Measurements from ENCODE around the gene FAM107B. TPM values are rescaled to one million over a fixed set of nuclear protein-coding genes. Genes with fewer than 3 reads are reported as not detected.
A peak's percentile ranks its signal among the peaks of the same experiment; 100 is the strongest.

The FAM107B gene
- total and polyA plus RNA-seq, 2 of the 13 experiments (the other 11 are each of a cell fraction or from before 2014, with no cell fraction given), result 15.7 to 24.8 TPM

GRCh38 chr10:14556285-14556956 lies 218.3 kb downstream of the FAM107B start:
- no peaks in the 10 kb centered on the region for H3K9me3 ChIP-seq (ENCODE audit: low read length)
- peaks cover 36% of the 10 kb centered on the region for H3K79me2 ChIP-seq (ENCODE audit: insufficient read depth, low read length)
- peak overlapping the region; percentile 41 for H3K27ac ChIP-seq (ENCODE audit: extremely low read length, insufficient read depth, low read length)
- no peaks in the 10 kb centered on the region; a peak in 1 of 5 replicates for H3K36me3 ChIP-seq (replicated peaks in 1 of 2; ENCODE audit: control insufficient read depth in 1 of 2, insufficient read depth in 2 of 2, low read length in 2 of 2)
- 47% methylated on average over 6 of the region's 12 CpGs for WGBS (ENCODE audit: low lambda C conversion rate)
- FAIRE-seq (peak; percentile 78), ATAC-seq (peak; percentile 88), DNase-seq (ENCODE audit: low spot score) (peak; percentile 68)
- 0 out of 2 replicates have a peak overlapping the region, but pooled peaks have one; percentile 11 for H3K9ac ChIP-seq (ENCODE audit: insufficient read depth, low read depth, low read length)
- peak overlapping the region; percentile 50 for H3K4me2 ChIP-seq (ENCODE audit: low read depth, low read length)
- no peaks in the 10 kb centered on the region for H3K27me3 ChIP-seq (ENCODE audit: control insufficient read depth in 1 of 2, insufficient read depth in 2 of 2, low read length in 2 of 2)
- H2AFZ ChIP-seq (ENCODE audit: low read length), result no peak overlapping the region
- intact Hi-C loops (cut with micrococcal nuclease; ENCODE audit: unreplicated experiment), result loop anchor here (1.0 kb wide), 1 partner anchor 57 kb away; no protein-coding TSS in a partner anchor
- in situ Hi-C loops (cut with HindIII; ENCODE audit: extremely low pct_ligation_motif_present, low pct_unique_long_range_greater_than_20kb), result no loop called here
- H3K4me3 ChIP-seq (replicated peaks in 1 of 3; ENCODE audit: insufficient read depth in 1 of 3, low read depth in 2 of 3, low read length in 3 of 3), result peak overlapping the region in 1 of 3 experiments; percentile 21; a peak in 1 of 6 replicates
- ChIA-PET CTCF (ENCODE audit: low intra/inter-chr PET ratio, low total read pairs) (interaction anchor here (1.4 kb wide), 1 partner anchor 20 kb away, joined by 6 read pairs; no protein-coding TSS in a partner anchor), POLR2A (interaction anchor here (0.9 kb wide), 1 partner anchor 12 kb away, joined by 3 read pairs; no protein-coding TSS in a partner anchor)
- peaks cover 67% of the 10 kb centered on the region for H3K4me1 ChIP-seq (ENCODE audit: insufficient read depth, low read length)
- no TSS peak for BruUV-seq (replicated peaks)
- peaks cover 3% of the 10 kb centered on the region; the same call in 1 of the 2 replicates for H4K20me1 ChIP-seq (ENCODE audit: insufficient read depth, low read length)
- TF ChIP-seq ATF3 (CRISPR knock-in tag; IDR thresholded peaks at IDR 0.05) (no peak), GATAD2A (CRISPR knock-in tag; IDR thresholded peaks at IDR 0.05) (peak; percentile 33; the same call in 1 of the 2 replicates), MBD4 (IDR thresholded peaks at IDR 0.05; ENCODE audit: borderline replicate concordance, low read length) (no peak), BHLHE40 (IDR thresholded peaks at IDR 0.05; ENCODE audit: low read length) (peak; percentile 88), TCF7 (IDR thresholded peaks at IDR 0.05; ENCODE audit: low read depth) (peak; percentile 47; the same call in 1 of the 2 replicates), JUND (CRISPR knock-in tag; IDR thresholded peaks at IDR 0.05) (no peak), ZNF605 (CRISPR knock-in tag; IDR thresholded peaks at IDR 0.05) (no peak), U2AF1 (optimal IDR thresholded peaks at IDR 0.05; ENCODE audit: low read depth, low read length) (no peak), HDAC1 (CRISPR knock-in tag; IDR thresholded peaks at IDR 0.05) (peak; percentile 26; the same call in 1 of the 2 replicates), HOXD1 (CRISPR knock-in tag; IDR thresholded peaks at IDR 0.05) (no peak), ZNF337 (CRISPR knock-in tag; IDR thresholded peaks at IDR 0.05; ENCODE audit: borderline replicate concordance, low read depth) (no peak), ATF7-NPFF (CRISPR knock-in tag; IDR thresholded peaks at IDR 0.05; ENCODE audit: low read depth) (no peak), TCF12 (IDR thresholded peaks at IDR 0.05) (no peak), TCF12 (CRISPR knock-in tag; IDR thresholded peaks at IDR 0.05) (no peak), MATR3 (CRISPR knock-in tag; IDR thresholded peaks at IDR 0.05) (no peak), ZSCAN21 (CRISPR knock-in tag; IDR thresholded peaks at IDR 0.05; ENCODE audit: borderline replicate concordance) (no peak), NCOR1 (IDR thresholded peaks at IDR 0.05; ENCODE audit: borderline replicate concordance, low read length) (no peak), ETV5 (CRISPR knock-in tag; IDR thresholded peaks at IDR 0.05; ENCODE audit: borderline replicate concordance) (no peak), KDM2A (CRISPR knock-in tag; IDR thresholded peaks at IDR 0.05; ENCODE audit: borderline replicate concordance, low read depth) (peak; percentile 20; the same call in 1 of the 2 replicates), NR3C1 (CRISPR knock-in tag; IDR thresholded peaks at IDR 0.05) (no peak), BCL3 (CRISPR knock-in tag; IDR thresholded peaks at IDR 0.05) (0 out of 2 replicates have a peak, but pooled peaks have one; percentile 30), HDAC2 (CRISPR knock-in tag; IDR thresholded peaks at IDR 0.05) (0 out of 2 replicates have a peak, but pooled peaks have one; percentile 18), DNMT1 (CRISPR knock-in tag; IDR thresholded peaks at IDR 0.05) (no peak), SIN3A (IDR thresholded peaks at IDR 0.05; ENCODE audit: borderline replicate concordance, low read depth, low read length) (no peak), ZNF329 (CRISPR knock-in tag; IDR thresholded peaks at IDR 0.05; ENCODE audit: low read depth) (no peak), MYC (CRISPR knock-in tag; IDR thresholded peaks at IDR 0.05; ENCODE audit: borderline replicate concordance) (no peak), MAFG (CRISPR knock-in tag; IDR thresholded peaks at IDR 0.05) (no peak)
